ENCODE data around the gene PDK4.

The PDK4 gene

GRCh38 chr7:95535662-95536061 lies 60.7 kb downstream of the PDK4 start:
- in situ Hi-C loops (cut with MboI; ENCODE audit: low sequenced_read_pairs): no loop called here

- in situ Hi-C loops (cut with MboI; ENCODE audit: low sequenced_read_pairs): no loop called here
These were observed 61.5 kb downstream of the PDK4 start for GRCh38 chr7:95534796-95535195.
